HUDEP-2 (cell line): ENCODE results near the gene DENND10.
"Not testable (repeated sequence)": the region's sequence is repeated elsewhere in the genome, so short reads cannot be mapped to it uniquely, and the experiment has no call there.

ENCODE experiments used
- DNase-seq, 76 experiments: peaks; one replicate each; lab custom pipeline; 2025; ENCODE audit not compliant: unreplicated experiment in 76 of 76; lab: John Stamatoyannopoulos, UW

Gene DENND10

DNA sequence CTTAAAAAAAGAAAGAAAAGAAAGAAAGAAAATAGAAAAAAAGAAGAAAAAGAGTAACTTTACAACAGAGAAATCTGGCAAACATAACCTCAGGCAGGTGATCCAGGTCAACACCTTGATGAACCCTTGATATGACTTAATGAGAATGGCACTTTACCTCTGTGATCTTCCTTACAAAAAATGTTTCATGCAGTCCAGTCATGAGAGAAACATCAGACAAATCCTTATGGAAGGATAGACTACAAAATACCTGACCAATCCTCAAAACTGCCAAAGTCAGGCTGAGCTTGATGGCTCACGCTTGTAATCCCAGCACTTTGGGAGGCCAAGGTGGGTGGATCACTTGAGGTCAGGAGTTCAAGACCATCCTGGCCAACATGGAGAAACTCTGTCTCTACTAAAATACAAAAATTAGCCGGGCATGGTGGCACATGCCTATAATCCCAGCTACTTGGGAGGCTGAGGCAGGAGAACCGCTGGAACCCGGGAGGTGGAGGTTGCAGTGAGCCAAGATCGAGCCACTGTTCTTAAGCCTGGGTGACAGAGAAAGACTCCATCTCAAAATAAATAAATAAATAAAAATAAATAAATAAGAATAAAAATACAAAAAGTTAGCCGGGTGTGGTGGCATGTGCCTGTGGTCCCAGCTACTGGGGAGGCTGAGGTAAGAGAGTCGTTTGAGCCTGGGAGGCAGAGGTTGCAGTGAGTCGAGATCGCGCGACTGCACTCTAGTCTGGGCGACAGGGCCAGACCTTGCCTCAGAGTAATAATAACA lies 7.1 kb upstream of the DENND10 start:
- not testable (repeated sequence) for DNase-seq

DNA sequence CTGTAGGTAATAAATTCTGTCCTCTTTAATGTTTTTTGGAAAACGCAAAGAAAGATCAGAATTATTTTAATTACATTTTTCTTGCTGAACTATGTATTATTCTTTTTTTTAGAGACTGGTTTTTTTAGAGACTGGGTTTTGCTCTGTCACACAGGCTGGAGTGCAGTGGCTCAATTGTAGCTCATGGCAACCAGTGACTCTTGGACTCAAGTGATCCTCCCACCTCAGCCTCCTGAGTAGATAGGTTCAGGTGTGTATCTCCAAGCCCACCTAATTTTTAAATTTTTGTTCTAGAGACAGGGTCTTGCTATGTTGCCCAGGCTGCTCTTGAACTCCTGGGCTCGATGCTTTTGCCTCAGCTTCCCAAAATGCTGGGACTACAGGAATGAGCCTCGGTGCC lies 5.3 kb upstream of the DENND10 start:
- DNase-seq, result no peak

DNA sequence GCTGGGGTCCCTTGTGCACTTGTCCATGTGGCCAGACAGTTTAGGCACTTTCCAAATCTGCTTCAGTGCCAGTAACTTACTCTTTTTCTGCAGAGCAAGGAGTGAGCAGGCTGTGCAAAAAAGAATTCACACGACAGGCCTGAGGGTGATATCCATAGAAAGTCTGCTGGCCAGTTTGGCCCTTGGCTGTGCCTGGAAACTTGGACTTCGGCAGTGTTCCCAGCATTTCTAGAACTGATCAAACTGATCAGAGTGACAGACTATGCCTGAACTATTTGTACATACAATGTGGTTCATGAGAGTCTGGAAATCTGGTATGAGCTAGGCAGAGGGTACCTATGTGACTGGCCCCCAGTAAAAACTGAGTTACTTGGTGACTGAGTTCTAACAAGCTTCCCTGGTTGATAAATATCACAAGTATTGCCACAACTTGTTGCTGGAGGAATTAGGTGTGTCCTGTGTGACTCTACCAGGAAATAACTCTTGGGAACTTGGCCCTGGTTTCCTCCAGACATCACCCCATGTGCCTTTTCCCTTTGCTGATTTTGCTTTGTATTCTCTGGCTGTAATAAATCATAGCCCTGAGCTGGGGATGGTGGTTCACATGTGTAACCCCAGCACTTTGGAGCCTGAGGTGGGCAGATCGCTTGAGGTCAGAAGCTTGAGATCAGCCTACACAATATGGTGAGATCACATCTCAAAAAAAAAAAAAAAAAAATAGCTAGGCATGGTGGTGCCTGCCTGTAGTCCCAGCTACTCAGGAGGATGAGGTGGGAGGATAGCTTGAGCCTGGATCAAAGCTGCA lies 3.3 kb upstream of the DENND10 start:
- peak in 5 of 76 experiments; percentile 5 to 39 (median 14) for DNase-seq

DNA sequence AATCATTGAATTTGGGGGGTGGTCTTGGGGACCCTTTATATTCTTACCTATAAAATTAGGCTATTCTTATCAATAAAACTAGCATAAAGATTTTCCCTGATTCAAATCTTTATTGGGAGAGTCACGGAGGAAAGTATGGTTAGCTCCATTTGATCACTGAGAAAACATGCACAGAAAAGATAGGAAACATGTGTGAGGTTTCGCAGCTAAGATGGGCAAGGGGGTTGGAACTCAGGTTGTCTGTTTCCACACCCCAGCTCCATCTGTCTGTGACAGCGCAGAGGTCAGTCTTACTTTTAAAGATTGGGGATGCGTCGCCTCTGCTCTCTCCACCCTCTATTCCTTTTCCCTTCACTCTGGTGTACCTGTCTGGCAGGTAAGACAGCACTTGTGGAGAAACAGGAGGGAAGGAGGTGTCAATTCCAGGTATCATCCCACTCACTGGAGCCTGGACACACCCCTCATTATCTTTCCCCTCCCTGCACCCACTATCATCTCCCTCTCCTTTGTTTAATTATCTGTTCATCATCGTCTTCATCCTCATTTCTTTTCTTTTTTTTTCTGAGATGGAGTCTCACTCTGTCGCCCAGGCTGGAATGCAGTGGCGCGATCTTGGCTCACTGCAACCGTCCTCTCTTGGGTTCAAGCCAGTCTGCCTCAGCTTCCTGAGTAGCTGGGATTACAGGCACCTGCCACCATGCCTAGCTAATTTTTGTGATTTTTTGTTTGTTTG lies 2.4 kb upstream of the DENND10 start:
- no peak for DNase-seq

DNA sequence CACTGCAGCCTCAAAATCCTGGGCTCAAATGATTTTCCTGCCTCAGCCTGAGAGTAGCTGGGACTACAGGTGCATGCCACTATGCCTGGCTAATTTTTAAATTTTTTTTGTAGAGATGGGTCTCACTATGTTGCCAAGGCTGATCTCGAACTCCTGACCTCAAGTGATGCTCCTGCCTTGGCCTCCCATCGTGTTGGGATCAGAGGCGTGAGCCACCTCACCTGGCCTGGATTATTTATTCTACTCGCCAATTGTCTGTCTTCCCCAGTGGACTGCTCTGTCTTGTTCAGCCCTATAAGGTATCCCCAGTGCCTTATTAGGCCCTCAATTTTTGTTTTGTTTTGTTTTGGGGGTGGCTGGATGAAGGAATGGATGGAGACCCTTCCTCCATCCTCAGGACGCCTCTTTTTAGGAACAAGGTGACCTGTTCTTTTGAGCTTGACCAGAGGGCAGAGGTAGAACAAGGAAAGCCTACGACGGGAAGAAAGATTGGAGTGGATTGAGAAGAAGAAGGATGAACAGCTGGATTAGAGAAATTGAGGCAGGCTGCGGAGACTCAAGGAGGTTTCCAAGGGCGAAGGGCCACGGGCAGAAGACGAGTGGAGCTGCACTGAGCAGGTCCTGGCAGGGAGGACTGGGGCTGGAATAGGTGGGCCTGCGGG lies 541 bp upstream of the DENND10 start:
- no peak for DNase-seq

DNA sequence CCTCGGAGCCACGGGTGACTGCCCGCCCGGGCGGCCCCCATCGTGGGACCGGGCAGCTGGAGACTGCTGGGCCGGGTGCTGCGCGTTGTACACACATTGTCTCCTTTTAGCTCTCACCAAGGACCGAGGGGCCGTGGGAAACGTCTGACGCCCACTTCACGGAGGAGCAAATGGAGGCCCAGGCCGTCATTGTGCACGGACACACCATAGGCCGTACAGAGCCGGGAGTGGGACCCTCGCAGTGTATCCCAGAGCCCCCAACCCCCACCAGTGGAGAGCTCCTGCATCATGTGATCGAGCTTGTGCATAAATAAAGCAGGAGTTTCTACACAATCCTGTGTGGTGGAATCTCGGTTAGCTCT lies 722 bp downstream of the DENND10 start:
- DNase-seq, result peak in 1 of 76 experiments; percentile 22

DNA sequence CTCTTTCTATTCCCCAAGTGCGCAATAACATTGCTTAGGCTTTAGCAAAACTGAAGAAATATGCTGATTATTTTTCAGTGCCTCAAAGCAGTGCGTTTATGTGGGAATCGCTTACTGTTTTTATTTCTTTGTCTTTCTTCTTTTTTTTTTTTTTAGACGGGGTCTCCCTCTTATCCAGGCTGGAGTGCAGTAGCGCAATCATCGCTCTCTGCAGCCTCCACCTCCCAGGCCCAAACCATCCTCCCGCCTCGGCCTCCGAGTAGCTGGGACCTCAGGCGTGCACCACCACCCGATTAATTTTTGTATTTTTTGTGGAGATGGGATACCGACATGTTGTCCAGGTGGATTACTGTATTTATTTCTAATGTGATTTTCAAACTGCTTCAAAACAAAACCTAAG lies 1.2 kb downstream of the DENND10 start:
- DNase-seq, result no peak

DNA sequence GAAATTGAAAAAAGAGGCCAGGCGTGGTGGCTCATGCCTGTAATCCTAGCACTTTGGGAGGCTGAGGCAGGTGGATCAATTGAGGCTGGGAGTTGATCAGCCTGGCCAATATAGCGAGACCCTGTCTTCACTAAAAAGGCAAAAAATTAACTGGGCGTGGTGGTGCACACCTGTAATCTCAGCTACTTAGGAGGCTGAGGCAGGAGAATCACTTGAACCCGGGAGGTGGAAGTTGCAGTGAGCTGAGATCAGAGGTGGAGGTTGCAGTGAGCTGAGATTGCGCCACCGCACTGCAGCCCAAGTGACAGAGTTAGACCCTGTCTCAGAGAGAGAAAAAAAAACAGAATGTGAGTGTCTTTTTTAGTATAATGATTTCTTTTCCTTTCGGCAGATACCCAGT lies 2.0 kb downstream of the DENND10 start:
- not testable (repeated sequence) for DNase-seq

DNA sequence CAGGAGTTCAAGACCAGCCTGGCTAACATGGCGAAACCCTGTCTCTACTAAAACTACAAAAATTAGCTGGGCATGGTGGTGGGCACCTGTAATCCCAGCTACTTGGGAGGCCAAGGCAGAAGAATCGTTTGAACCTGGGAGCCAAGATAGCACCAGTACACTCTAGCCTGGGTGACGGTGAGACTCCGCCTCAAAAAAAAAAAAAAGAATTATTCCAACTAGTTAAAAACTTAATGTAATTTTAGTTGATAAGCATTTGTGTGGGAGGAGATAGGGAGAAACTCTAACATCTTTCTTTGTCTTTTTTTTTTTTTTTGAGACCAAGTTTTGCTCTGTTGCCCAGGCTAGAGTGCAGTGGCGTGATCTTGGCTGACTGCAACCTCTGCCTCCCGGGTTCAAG lies 3.2 kb downstream of the DENND10 start:
- peak in 3 of 76 experiments; percentile 5 to 39 (median 30) for DNase-seq

DNA sequence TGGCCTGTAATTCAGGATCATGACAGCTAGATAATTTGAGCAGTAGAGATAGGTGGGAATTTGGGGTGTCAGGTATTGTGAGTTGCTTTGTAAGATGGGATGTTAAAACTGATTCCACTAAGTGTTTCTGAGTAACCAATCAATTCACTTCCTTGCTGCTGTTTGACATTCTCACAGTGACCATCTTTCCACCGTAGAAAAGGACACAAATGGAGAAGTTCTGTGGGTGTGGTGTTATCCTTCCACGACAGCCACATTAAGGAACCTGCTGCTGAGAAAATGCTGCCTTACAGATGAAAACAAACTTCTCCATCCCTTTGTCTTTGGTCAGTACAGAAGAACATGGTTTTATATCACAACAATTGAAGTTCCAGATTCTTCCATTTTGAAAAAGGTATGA lies 3.9 kb downstream of the DENND10 start:
- not testable (repeated sequence) for DNase-seq

DNA sequence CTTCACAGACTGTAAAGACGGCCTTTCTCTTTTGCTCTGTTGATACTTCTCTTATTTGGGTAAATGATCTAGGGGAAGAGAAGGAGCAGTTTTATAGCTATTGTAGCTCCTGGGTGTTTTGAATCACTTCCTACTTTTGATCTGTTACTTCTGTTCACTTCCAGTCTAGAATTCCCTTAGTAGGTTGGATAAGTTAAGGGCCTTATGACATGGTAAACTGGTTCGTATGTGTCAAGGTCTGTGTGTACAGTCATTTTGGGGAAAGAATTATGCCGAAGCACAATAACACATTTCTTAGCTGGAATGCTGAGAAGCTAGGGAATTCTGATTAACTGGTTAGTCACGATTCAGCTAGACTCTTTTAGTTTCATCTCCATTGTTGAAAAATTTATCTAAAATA lies 8.1 kb downstream of the DENND10 start:
- DNase-seq, result no peak

DNA sequence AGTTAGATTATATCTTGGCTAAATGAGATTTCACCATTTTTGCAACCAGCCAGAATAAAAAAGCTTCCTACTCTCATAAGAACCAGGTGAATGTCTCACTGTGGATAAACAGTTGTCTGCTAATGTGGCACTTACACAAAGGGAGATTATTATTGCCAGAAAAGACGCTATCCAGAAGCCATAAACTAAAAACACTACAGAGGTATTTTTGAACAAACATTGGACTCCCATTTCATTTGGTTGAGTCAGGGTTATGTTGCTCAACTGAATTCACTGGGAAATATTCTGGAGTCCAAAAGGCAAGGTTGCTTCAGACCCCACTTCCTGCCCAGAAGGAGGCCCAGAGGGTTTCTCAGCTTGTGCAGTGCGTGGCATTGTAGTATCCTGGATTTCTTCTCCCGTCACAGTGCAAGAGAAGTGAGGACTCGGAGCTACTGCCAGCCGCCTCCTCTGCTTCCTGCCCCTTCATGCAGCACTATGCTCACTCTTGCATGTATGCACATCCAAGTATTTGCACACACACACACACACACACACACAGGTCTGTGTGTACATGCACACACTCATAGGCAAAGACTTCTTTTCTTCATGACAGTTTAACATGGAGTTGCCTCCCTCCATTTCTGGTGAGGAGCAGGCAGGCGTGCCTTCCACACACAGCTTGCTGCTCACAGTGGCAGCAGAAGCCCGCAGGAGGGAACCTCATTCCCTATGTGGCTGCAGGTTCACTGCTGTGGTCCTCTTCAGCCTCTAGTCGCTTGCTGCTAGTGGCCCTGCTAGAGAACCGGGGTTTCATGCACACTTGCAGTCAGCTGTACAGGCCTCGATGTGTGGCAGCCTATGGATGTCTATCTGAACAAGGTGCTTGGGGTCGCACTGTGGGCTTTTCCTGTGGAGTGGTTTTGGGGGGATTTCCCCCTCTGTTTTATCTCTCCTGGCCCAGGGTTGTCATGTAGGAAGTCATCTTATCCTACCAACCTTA lies 10.1 kb downstream of the DENND10 start:
- no peak for DNase-seq

DNA sequence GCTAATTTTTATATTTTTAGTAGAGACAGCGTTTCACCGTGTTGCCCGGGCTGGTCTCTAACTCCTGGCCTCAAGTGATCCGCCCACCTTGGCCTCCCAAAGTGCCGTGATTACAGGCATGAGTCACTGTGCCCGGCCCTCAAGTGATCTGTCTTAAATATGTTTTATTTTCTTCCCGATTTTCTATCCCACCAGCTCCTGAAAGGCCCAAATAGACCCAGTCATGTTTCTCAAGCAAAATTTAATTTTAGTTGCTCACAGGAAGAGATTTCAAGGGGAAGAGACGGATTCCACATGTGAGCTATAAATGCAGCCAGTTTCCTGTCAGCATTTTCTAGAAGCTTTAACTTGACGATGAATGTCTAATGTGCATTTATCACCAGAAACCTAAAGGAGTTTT lies 12.0 kb downstream of the DENND10 start:
- DNase-seq, result no peak

DNA sequence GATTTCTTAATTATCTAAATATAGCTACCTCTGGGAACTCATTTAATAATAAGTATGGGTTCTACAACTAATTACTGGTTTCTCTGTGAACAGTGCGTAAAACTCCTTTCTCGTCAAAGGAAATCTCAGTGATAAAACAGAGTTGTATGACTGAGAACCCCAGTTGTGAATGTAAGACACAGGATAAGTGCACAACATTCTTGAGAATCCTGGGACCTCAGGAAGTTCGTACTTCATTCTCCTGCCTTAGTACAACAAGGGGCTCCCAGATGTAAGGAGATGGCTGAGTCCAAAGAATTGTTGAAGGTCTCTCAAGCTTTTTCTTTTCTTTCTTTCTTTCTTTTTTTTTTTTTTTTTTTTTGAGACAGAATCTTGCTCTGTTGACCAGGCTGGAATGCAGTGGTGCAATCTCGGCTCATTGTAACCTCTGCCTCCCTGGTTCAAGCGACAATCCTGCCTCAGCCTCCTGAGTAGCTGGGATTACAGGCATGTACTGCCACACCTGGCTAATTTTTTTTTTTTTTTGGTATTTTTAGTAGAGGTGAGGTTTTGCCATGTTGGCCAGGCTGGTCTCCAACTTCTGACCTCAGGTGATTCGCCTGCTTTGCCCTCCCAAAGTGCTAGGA lies 12.5 kb downstream of the DENND10 start:
- DNase-seq, result no peak

DNA sequence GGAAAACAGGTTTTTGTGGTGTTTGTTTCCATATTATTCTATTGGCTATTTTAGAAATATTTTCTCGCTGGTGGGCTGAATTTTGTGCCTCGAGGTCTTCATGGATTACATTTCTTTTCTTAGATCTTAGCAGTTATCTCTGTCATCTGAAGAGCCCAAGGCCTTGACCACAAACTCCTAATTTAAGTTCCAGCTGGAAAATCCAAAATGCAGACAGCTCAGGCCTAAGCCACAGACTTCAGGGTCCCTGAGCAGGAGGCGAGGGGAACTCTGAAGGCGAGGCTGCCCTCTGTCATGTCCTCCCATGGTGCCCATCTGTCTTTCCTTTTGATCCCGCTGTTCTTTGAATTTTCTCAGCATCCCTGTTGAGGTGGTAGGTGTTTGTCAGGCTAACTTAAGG lies 14.3 kb downstream of the DENND10 start:
- no peak for DNase-seq

DNA sequence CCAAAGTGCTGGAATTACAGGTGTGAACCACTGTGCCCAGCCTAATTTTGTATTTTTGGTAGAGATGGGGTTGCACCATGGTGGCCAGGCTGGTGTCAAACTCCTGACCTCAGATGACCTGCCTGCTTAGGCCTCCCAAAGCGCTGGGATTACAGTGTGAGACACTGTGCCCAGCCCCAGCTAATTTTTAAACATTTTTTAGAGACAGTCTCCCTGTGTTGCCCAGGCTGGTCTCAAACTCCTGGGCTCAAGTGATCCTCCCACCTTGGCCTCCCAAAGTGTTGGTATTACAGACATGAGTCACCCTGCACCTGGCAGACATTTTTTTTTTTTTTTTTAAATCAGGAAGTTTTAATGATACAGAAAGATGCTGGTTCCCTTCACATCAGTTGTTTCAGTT lies 15.5 kb downstream of the DENND10 start:
- DNase-seq, result no peak

DNA sequence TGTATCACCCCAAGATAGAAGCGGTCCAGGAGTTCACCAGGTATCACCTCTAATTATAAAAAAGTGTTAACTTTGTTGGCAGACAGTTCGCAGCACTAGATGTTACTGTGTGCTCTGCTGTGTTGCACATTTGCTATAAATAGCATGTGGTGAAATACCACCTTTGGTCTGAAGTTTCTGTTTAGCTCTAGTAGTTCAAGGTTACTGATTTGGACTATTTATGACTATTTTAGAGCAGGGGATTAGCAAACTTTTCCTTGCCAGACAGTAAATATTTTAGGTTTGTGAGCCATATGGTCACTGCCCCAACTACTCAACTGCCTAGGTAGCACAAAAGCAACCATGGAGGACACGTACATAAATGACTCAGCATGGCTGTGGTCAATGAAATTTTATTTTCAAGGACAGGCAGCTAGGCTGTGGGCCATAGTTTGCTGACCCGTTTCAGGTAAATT lies 16.5 kb downstream of the DENND10 start:
- no peak for DNase-seq

DNA sequence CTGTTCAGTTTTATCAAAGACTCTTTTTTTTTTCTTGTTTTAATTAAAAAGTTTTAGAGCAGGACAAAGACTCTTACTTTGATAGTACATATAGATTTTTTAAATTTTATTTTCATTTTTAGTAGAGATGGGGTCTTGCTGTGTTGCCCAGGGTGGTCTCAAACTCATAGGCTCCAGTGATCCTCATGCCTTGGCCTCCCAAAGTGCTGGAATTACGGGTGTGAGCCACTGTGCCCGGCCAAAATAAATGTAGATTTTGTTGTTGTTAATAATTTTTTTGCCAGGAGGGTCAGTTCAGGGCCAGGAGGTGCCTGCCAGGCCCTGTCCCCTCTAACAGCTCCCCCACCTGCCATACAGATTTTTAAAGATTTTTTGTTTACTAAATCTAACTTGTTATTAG lies 17.0 kb downstream of the DENND10 start:
- no peak for DNase-seq

DNA sequence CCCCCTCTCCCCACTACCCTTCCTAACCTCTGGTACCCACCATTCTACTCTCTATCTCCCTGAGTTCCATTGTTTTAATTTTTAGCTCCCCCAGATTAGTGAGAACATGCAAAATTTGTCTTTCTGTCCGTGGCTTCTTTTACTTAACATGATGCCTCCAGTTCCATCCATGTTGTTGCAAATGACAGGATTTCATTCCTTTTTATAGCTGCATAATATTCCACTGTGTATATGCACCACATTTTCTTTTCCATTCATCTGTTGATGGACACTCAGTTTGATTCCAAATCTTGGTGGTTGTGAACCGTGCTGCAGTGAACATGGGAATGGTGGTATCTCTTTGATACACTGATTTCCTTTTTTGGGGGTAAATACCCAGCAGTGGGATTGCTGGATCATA lies 22.0 kb downstream of the DENND10 start:
- DNase-seq, result no peak
